SK-N-SH (cell line): ENCODE data around the gene TCF15.

Experiments
- EP300 ChIP-seq, 2 experiments: IDR thresholded peaks; 2 replicates each; pipeline versions ENCODE4 v1.4.0 to v1.6.1; 2012; ENCODE audit warnings: borderline replicate concordance in 1 of 2, low read depth in 1 of 2, low read length in 1 of 2
- GABPA ChIP-seq: IDR thresholded peaks from 2 replicates; pipeline ENCODE4 v1.4.0; 2012; ENCODE audit warnings: low read depth, mild to moderate bottlenecking
- POLR2AphosphoS5 ChIP-seq: IDR thresholded peaks from 2 replicates; pipeline ENCODE4 v1.6.1; 2012; ENCODE audit warnings: low read depth, low read length
- YY1 ChIP-seq: IDR thresholded peaks from 2 replicates; pipeline ENCODE4 v1.4.0; 2012; ENCODE audit warnings: low read depth, mild to moderate bottlenecking
- TF ChIP-seq, protein P1 (sequence below): IDR thresholded peaks from 2 replicates; pipeline ENCODE4 v1.4.0; 2012; ENCODE audit warnings: low read depth, borderline replicate concordance
- TF ChIP-seq, protein P2 (sequence below): IDR thresholded peaks from 2 replicates; pipeline ENCODE4 v1.4.0; 2012; ENCODE audit warnings: low read depth
- TF ChIP-seq, protein P3 (sequence below): fragments of 200-600 bp; sonication (generic); IDR thresholded peaks from 2 replicates; pipeline ENCODE4 v1.6.1; 2017; ENCODE audit warnings: antibody characterized with exemption, mild to moderate bottlenecking, moderate library complexity

DNA sequence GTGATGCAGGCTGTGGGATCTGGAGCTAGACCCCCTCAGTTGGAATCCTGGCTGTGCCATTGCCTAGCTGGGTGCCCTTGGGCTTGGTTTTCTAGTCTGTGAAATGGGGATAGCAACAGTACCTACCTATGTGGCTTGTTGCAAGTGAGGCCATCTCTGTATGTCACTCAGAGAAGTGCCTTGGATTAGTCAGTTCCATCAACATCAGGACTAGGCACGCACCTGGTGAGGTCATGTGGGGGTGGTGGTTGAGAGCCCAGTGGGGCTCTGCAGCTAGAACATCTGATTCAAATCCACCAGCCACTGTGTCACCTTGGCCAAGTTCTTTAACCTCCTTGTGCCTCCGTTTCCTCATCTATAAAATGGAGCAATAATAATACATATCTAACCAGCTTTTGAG is 12.5 kb downstream of the TCF15 start:
- TF ChIP-seq YY1 (no peak), EP300 (IDR thresholded peaks at IDR 0.05; ENCODE audit: borderline replicate concordance in 1 of 2, low read depth in 1 of 2, low read length in 1 of 2) (no peak), GABPA (no peak), POLR2AphosphoS5 (no peak)
- TF ChIP-seq, protein P1, sequence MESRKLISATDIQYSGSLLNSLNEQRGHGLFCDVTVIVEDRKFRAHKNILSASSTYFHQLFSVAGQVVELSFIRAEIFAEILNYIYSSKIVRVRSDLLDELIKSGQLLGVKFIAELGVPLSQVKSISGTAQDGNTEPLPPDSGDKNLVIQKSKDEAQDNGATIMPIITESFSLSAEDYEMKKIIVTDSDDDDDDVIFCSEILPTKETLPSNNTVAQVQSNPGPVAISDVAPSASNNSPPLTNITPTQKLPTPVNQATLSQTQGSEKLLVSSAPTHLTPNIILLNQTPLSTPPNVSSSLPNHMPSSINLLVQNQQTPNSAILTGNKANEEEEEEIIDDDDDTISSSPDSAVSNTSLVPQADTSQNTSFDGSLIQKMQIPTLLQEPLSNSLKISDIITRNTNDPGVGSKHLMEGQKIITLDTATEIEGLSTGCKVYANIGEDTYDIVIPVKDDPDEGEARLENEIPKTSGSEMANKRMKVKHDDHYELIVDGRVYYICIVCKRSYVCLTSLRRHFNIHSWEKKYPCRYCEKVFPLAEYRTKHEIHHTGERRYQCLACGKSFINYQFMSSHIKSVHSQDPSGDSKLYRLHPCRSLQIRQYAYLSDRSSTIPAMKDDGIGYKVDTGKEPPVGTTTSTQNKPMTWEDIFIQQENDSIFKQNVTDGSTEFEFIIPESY, result no peak
- TF ChIP-seq, protein P2, sequence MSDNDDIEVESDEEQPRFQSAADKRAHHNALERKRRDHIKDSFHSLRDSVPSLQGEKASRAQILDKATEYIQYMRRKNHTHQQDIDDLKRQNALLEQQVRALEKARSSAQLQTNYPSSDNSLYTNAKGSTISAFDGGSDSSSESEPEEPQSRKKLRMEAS, result no peak
- TF ChIP-seq, protein P3, sequence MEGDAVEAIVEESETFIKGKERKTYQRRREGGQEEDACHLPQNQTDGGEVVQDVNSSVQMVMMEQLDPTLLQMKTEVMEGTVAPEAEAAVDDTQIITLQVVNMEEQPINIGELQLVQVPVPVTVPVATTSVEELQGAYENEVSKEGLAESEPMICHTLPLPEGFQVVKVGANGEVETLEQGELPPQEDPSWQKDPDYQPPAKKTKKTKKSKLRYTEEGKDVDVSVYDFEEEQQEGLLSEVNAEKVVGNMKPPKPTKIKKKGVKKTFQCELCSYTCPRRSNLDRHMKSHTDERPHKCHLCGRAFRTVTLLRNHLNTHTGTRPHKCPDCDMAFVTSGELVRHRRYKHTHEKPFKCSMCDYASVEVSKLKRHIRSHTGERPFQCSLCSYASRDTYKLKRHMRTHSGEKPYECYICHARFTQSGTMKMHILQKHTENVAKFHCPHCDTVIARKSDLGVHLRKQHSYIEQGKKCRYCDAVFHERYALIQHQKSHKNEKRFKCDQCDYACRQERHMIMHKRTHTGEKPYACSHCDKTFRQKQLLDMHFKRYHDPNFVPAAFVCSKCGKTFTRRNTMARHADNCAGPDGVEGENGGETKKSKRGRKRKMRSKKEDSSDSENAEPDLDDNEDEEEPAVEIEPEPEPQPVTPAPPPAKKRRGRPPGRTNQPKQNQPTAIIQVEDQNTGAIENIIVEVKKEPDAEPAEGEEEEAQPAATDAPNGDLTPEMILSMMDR, result no peak
